IMR-90 (cell line): ENCODE data around the gene KCNK10.

ENCODE experiments used
- BHLHE40 ChIP-seq: fragments of 150-350 bp; IDR thresholded peaks from 2 replicates; pipeline ENCODE4 v1.6.1; 2016; ENCODE audit warnings: mild to moderate bottlenecking, low read depth, low read length
- CEBPB ChIP-seq: IDR thresholded peaks from 2 replicates; pipeline ENCODE4 v1.6.1; 2012; ENCODE audit warnings: low read depth, low read length, improper control_type of control experiment
- FOS ChIP-seq: fragments of 150-350 bp; IDR thresholded peaks from 2 replicates; pipeline ENCODE4 v1.6.1; 2016; ENCODE audit warnings: low read depth, low read length
- MAZ ChIP-seq: IDR thresholded peaks from 2 replicates; pipeline ENCODE4 v1.6.1; 2012; ENCODE audit warnings: low read depth, mild to moderate bottlenecking, low read length, improper control_type of control experiment, moderate library complexity, borderline replicate concordance
- MXI1 ChIP-seq: IDR thresholded peaks from 2 replicates; pipeline ENCODE4 v1.6.1; 2012; ENCODE audit warnings: low read depth, mild to moderate bottlenecking, low read length, moderate library complexity, borderline replicate concordance
- NFE2L2 ChIP-seq: fragments of 150-350 bp; IDR thresholded peaks from 2 replicates; pipeline ENCODE4 v1.6.1; 2016; ENCODE audit warnings: low read depth, mild to moderate bottlenecking, low read length
- POLR2A ChIP-seq: IDR thresholded peaks from 2 replicates; pipeline ENCODE4 v1.6.1; 2012; ENCODE audit warnings: mild to moderate bottlenecking, low read depth, low read length
- RAD21 ChIP-seq: IDR thresholded peaks from 2 replicates; pipeline ENCODE4 v1.6.1; 2012; ENCODE audit warnings: low read length, improper control_type of control experiment
- RCOR1 ChIP-seq: IDR thresholded peaks from 2 replicates; pipeline ENCODE4 v1.6.1; 2012; ENCODE audit warnings: mild to moderate bottlenecking, low read length, improper control_type of control experiment; ENCODE audit not compliant: insufficient replicate concordance
- RFX5 ChIP-seq: IDR thresholded peaks from 2 replicates; pipeline ENCODE4 v1.8.0; 2012; ENCODE audit warnings: low read depth, mild to moderate bottlenecking, low read length, moderate library complexity
- SMC3 ChIP-seq: fragments of 150-350 bp; IDR thresholded peaks from 2 replicates; pipeline ENCODE4 v1.6.1; 2016; ENCODE audit warnings: low read depth, mild to moderate bottlenecking, antibody characterized with exemption, low read length, moderate library complexity
- TF ChIP-seq, protein P1 (sequence below): conservative IDR thresholded peaks from 2 replicates; pipeline ENCODE4 v1.5.1; 2012; ENCODE audit warnings: mild to moderate bottlenecking, low read depth, low read length, improper control_type of control experiment
- TF ChIP-seq, protein P2 (sequence below): fragments of 150-350 bp; IDR thresholded peaks from 2 replicates; pipeline ENCODE4 v1.6.1; 2017; ENCODE audit warnings: mild to moderate bottlenecking, antibody characterized with exemption, low read length, low read depth

DNA sequence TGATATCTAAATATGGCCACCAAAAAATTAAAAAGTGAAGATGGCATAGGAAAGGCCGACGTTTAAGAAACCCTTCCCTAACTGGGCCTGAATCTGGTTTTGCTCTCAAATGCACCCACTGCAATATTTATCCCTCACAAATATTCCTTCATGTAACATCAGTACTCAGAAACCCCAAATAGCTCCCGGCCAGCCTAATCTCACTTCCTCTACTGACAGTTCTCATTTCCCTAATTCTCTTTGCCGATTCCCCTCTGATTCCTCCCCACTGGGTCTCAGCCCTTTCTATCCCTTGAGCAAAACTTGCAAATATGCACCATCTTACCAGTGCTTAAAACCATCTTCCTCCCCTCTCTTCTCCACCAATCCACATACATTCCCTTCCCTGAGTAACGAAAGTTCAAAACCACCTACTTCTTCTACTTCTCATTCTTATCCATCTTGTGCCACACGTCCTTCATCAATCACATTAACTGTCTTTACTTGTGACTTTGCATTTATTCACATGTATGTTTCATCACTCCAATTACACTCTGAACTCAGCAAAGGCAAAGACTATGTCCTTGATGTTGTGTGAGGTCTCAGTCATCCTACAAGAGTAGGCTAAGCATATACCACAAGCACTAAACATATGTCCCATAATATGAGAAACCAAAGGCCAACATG lies 23.1 kb downstream of the KCNK10 start:
- TF ChIP-seq, protein P1, sequence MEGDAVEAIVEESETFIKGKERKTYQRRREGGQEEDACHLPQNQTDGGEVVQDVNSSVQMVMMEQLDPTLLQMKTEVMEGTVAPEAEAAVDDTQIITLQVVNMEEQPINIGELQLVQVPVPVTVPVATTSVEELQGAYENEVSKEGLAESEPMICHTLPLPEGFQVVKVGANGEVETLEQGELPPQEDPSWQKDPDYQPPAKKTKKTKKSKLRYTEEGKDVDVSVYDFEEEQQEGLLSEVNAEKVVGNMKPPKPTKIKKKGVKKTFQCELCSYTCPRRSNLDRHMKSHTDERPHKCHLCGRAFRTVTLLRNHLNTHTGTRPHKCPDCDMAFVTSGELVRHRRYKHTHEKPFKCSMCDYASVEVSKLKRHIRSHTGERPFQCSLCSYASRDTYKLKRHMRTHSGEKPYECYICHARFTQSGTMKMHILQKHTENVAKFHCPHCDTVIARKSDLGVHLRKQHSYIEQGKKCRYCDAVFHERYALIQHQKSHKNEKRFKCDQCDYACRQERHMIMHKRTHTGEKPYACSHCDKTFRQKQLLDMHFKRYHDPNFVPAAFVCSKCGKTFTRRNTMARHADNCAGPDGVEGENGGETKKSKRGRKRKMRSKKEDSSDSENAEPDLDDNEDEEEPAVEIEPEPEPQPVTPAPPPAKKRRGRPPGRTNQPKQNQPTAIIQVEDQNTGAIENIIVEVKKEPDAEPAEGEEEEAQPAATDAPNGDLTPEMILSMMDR: no peak
- TF ChIP-seq RAD21: no peak
- TF ChIP-seq MAZ: no peak
- no peak for TF ChIP-seq RFX5
- no peak for TF ChIP-seq POLR2A
- no peak for TF ChIP-seq NFE2L2
- TF ChIP-seq MXI1: no peak
- no peak for TF ChIP-seq FOS
- TF ChIP-seq RCOR1: no peak
- no peak for TF ChIP-seq CEBPB
- TF ChIP-seq, protein P2, sequence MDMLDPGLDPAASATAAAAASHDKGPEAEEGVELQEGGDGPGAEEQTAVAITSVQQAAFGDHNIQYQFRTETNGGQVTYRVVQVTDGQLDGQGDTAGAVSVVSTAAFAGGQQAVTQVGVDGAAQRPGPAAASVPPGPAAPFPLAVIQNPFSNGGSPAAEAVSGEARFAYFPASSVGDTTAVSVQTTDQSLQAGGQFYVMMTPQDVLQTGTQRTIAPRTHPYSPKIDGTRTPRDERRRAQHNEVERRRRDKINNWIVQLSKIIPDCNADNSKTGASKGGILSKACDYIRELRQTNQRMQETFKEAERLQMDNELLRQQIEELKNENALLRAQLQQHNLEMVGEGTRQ: no peak
- TF ChIP-seq SMC3: no peak
- no peak for TF ChIP-seq BHLHE40
